Smooth muscle cell of the brain vasculature (primary cell): ENCODE data around the gene SKIC2.
"Not testable (repeated sequence)": the region's sequence is repeated elsewhere in the genome, so short reads cannot be mapped to it uniquely, and the experiment has no call there.

Experiments
- DNase-seq: peaks from one replicate; pipeline ENCODE4 v3.0.0-alpha.2; 2012; ENCODE audit warnings: low read depth, low spot score

The SKIC2 gene

DNA sequence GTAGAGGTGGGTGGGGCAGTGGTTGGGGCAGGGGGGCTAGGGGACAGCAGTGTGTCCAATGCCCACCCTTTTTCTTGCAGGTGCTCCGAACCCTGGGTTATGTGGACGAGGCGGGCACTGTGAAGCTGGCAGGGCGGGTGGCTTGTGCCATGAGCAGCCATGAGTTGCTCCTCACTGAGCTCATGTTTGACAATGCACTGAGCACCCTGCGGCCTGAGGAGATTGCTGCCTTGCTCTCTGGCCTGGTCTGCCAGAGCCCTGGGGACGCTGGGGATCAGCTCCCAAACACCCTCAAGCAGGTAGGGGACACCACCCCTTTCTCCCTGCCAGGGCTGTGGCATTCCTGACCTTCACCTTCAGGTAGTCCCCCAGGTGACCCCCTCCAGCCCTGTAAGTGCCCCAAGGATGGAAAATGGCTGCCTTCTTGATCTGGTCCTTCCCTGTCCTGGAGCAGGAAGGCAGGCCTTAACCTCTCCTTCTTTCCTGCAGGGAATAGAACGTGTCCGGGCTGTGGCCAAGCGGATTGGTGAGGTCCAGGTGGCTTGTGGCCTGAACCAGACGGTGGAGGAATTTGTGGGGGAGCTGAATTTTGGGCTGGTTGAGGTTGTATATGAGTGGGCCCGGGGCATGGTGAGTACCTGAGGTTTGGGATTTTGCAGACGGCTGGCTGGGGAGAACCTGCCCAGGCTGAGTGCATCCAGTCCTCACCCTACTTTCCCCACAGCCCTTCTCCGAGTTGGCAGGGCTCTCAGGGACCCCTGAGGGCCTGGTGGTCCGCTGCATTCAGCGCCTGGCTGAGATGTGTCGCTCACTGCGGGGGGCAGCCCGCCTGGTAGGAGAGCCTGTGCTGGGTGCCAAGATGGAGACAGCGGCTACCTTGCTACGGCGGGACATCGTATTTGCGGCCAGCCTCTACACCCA is 10.1 kb downstream of the SKIC2 start:
- DNase-seq: no peak

DNA sequence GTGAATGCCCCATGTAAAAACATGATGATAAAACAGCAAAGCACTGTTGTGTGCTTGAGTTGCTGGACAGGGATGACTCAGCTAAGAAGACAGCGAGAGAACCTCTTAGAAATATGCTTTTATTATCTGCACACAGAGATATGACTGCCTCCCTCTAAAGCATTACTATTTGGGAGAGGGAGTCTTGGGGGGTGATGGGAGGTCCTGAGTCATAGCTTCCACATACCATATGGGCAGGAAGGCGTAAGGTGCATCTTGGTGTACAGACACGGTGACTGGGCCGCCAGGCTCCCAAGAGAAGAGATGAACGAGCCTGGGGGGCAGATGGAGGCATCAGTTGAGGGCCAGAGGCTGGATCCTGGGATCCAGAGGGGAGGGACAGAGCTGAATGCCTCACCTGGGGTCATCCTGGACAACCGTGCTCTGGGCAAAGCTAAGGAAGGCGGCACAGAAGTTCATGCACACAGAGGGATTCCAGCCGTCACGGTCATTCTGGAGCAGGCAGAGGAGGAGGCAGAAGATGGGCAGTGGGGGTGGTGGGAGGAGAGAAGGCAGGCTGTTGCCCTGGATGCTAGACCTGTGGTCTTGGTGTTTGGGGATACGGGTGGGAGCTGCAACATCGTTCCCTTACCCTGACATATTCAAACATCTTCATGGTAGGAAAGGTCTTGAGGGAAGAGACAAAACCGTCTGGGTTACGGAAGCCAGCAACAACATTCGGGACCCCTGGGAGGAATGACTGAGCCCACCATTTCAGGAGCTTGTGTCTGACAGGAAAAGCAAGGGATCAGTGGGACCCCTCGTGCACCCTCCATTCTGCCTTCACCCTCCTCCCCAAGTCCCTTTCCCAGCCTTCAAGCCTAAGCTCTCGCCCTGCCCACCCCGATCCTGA is 11.0 kb downstream of the SKIC2 start:
- no peak for DNase-seq

DNA sequence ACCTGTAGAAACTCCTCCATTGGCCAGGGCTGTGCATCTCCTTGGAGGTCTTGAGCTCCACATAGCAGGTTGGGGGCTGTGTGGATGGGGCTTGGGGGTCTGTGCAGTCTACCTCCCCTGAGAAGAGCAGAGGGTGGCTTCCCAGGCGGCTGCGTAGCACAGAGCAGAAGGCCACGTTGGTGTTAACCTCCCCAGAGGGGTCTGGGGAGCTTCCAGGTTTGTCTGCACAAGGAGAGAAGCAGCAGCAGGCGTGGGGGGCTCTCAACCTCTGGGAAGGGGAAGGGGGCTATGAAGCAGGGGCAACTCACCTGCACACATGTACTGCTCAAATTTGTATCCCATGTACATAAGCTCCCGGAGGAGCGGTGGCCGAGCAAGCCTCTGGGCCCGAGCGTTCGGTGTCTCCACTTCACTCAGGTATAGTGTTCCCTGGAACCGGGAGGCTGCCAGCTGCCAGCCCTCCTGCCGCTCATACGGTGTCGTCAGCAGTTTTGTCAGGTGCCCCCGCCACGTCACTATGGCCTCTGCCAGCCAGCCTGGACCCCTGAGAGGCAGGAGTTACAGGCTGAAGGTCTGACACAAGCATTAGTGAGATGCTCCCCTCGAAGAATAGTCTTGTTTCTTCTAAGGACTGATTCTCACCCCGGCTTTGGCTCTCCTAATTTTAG is 11.8 kb downstream of the SKIC2 start:
- DNase-seq: no peak

DNA sequence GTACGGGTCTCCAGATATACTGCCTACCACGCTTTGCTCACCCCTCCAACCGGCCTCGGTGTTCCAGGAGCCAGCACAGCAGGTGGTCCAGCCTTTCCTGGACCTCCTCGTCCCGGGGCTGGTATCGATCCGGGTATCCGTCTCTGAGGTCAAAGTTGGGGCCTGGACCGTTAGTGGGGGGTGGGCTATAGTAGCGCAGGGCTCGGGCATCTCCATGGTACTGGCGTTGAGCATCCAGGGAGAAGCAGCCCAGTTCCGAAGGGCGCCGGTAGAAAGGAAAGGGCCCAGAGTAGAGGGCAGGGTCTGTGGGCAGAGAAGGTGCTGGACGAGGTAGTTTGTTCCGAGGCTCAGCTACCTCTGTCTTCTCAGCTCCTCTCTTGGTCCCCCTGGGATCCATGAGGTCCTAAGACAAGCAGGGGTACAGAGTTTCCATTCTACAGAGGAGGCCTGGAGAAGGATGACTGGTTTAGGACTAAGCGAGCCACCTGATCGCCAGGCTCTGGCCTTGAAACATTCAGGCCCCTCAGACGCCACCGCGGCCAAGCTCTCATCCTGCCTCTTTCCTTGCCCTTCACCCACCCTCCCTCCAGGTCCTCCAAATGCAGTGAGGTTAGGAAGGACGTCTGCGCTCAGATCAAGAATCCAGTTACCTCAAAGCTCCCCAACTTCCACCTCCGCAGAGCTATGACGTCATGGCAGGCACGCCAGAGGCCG is 12.5 kb downstream of the SKIC2 start:
- no peak for DNase-seq

DNA sequence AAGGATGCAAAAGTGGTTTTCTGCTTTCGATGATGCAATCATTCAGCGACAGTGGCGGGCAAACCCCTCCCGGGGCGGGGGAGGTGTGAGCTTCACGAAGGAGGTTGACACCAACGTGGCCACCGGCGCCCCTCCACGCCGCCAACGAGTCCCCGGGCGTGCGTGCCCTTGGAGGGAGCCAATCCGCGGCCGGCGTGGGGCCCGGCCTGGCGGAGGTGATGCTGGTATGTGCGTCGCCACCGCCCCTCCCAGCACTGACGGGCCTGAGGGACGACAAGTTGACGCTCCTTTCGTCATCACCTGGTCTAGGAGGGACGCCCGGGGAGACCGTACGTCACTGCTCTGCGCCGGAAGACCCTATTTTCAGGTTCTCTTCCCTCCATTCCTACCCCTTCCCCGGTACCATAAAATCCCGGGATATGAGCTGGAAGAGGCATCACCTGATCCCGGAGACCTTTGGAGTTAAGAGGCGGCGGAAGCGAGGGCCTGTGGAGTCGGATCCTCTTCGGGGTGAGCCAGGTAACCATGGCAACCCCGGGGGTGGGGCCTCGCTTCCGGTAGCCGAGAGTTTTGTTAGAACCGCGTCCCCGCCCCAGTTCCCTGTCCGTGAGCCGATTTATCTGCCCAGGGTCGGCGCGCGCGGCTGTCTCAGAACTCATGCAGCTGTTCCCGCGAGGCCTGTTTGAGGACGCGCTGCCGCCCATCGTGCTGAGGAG is 13.2 kb downstream of the SKIC2 start, which contains the start of gene DXO:
Gene DXO, minus strand, starts transcription at position 146 of the 716 bp plus-strand sequence. CDS start 463 bp downstream, outside the sequence.
- DNase-seq: peak; percentile 97

DNA sequence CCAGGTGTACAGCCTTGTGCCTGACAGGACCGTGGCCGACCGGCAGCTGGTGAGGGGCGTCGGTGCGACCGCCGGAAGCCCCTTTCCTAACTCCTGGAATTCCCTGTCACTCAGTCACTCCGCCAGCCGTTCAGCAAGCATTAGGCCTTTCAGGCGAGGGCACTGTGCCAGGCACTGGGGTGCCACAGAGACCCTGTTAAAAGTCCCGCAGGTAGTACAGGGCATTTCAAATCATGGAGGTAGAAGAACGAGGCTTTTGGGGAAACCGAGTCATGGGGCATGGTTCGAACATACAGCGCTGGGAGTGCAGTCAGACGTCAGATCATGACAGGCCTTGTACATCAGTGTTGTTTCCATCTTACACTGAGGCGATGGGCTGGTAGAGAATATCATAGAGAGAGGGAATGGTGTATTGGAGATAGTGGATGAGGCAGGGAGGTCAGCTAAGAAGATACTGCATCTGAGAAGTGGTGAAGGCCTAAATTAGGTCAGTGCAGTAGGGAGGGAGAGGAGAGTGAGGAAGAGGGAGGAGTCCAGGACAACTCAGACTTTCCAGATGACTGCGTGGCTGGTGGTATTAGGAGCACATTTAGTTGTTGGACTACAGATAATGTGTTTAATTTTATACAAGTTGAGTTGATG is 13.9 kb downstream of the SKIC2 start:
- DNase-seq: no peak

DNA sequence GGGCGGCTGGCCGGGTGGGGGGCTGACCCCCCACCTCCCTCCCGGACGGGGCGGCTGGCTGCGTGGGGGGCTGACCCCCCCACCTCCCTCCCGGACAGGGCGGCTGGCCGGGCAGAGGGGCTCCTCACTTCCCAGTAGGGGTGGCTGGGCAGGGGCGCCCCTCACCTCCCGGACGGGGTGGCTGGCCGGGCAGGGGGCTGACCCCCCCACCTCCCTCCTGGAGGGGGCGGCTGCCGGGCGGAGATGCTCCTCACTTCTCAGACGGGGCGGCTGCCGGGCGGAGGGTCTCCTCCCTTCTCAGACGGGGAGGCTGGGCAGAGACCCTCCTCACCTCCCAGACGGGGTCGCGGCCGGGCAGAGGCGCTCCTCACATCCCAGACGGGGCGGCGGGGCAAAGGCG is 17.1 kb downstream of the SKIC2 start:
- DNase-seq: not testable (repeated sequence)

DNA sequence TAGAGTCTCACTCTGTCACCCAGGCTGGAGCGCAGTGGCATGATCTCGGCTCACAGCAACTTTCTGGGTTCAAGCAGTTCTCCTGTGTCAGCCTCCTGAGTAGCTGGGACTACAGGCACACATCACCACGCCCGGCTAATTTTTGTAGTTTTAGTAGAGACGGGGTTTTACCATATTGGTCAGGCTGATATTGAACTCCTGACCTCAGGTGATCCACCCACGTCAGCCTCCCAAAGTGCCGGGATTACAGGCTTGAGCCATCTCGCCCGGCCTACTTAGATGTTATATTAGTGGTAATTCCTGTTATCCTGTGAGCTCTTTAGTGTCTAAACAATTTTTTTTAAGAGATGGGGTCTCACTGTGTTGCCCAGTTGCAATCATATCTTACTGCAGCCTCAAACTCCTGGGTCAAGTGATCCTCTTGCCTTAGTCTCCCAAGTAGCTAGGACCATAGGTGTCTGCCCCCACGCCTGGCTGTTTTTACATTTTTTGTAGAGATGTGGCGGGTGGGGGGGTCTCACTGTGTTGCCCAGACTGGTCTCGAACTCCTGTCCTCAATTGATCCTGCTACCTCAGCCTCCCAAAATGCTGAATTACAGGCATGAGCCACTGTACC is 18.9 kb downstream of the SKIC2 start:
- no peak for DNase-seq

DNA sequence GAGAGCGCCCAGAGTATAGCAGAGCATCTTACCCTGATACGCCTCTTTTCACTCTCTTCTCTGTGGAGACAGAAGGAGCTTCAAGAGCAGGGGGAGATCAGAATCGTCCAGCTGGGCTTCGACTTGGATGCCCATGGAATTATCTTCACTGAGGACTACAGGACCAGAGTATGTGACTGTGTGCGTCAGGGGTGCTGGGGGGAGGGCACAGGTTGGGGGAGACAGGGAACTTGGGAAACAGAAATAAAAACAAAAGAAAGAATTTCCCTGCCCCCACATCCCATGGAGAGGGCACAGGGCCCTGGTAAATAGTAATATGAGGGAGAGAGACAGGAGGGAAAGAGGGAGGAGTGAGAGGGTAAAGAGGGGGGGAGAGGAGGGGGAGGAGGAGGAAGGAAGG is 19.9 kb downstream of the SKIC2 start:
- no peak for DNase-seq

DNA sequence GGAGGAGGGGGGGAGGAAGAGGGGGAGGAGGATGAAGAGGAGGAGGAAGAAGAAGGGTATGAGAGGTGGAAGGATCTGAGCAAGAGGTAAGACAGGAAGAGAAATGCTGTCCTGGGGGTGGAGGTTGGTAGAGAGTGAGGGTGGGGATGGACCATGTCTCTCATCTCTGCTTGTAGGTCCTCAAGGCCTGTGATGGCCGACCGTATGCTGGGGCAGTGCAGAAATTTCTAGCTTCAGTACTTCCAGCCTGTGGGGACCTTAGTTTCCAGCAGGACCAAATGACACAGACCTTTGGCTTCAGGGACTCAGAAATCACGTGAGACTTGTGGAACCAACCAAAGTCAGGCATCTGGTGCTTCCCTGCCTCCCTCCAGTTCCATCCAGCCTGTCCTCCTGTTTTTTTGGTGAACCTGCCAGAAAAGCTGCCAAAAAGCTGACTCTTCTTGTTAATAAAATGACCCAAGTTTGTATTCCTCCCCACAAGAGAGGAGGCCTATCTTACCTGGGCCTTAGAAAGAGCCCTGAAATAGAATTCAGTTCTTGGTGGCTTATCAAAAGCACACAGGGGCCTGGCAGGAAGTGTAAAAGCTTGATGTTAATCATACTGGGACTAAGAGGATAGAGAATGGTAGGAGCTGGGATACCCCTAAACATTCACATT is 20.4 kb downstream of the SKIC2 start:
- DNase-seq: no peak

DNA sequence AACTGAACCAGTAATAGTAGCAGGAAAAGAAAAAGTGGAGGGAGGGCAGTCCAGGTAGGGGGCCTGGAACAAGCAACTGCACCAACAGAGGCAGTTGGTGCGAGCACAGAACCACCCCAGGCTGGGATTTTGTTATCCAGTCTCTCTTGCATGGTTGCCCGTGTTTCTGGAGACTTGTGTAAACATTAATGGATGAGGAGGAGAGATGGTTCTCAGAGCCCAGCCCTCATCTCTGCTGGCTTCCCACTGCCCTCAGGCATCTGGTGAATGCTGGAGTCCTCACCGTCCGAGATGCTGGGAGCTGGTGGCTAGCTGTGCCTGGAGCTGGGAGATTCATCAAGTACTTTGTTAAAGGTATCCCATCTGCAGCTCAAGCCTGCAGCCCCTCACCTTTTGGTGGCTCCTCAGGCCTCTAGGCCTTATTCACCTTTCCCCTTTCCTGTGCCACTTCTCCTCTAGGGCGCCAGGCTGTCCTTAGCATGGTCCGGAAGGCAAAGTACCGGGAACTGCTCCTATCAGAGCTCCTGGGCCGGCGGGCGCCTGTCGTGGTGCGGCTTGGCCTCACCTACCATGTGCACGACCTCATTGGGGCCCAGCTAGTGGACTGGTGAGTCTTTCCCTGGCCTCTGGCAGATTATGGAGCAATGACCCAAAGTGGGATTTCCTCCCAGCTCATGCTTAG is 21.4 kb downstream of the SKIC2 start:
- DNase-seq: not testable (repeated sequence)

DNA sequence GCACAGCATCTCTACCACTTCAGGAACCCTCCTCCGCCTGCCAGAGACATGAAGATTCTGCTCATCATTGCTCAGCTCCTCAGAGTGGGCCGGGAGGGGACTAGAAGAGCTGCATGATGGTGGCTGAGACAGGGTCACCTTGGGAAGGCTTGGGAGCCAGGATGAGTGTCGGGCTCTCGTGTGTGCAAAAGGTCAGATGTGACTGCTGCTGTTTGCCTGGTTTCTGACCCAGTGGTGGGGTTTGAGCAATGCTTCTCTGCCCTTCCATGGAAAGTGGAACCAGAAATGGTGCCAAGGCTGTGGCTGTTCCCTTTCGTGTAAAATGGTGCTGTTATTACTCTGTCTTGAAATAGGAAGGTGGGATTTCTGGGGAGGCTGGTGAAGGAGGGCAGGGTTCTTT is 22.0 kb downstream of the SKIC2 start:
- DNase-seq: not testable (repeated sequence)

DNA sequence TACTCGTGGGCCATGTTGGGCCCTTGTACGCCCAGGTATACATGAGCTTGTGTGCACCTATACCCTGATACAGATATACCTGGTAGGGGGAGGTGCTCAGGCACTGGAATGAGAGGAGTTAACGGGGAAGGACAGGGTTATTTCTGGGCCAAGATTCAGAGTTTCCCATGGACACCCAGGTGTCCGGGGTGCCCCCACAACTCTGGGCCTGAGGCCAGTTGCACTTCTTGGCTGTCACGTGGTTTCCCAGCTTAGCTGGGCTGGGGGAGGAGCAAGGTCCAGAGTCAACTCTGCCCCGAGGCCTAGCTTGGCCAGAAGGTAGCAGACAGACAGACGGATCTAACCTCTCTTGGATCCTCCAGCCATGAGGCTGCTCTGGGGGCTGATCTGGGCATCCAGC is 22.8 kb downstream of the SKIC2 start, which contains the start of gene C4A:
Gene C4A, plus strand, starts transcription at position 314 of the 400 bp plus-strand sequence. Its CDS starts 51 bp downstream, at position 365.
- DNase-seq: not testable (repeated sequence)

DNA sequence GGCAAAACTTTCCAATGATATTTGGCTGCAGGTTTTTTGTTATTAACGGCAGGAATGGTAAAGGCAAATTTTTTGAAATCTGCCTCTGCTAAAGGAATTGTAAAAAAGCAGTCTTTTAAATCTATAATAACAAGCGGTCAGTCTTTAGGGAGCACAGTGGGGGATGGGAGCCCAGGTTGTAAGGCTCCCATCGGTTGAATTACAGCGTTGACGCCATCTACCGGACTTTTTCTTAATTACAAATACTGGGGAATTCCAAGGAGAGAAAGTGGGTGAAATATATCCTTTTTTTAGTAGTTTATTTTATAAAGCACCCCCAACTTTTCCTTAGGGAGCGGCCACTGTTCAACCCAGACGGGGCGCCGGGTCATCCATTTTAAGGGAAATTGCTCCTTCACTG is 30.4 kb downstream of the SKIC2 start:
- not testable (repeated sequence) for DNase-seq

DNA sequence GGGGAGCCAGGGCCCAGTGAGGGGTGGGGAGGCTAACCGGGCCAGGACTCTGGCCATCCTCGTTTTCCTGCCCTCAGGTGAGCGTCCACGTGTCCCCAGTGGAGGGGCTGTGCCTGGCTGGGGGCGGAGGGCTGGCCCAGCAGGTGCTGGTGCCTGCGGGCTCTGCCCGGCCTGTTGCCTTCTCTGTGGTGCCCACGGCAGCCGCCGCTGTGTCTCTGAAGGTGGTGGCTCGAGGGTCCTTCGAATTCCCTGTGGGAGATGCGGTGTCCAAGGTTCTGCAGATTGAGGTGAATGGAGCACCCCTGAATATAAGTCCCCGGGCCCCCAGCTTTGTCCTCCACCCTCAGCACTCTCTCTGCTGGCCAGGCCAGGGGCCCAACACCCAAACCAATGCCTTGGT is 35.4 kb downstream of the SKIC2 start:
- DNase-seq: not testable (repeated sequence)

DNA sequence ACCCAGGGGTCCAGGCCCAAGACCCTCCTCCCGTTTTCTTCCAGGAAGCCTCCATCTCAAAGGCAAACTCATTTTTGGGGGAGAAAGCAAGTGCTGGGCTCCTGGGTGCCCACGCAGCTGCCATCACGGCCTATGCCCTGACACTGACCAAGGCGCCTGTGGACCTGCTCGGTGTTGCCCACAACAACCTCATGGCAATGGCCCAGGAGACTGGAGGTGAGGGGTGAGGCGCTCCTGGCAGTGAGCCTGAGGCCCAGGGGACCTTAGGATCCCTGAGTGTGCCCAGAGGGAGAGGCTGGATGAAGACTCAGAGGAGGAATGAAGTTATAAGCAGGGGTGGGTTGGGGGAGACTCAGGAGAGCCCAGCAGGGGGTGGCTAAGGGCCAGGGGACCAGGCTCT is 37.4 kb downstream of the SKIC2 start:
- not testable (repeated sequence) for DNase-seq

DNA sequence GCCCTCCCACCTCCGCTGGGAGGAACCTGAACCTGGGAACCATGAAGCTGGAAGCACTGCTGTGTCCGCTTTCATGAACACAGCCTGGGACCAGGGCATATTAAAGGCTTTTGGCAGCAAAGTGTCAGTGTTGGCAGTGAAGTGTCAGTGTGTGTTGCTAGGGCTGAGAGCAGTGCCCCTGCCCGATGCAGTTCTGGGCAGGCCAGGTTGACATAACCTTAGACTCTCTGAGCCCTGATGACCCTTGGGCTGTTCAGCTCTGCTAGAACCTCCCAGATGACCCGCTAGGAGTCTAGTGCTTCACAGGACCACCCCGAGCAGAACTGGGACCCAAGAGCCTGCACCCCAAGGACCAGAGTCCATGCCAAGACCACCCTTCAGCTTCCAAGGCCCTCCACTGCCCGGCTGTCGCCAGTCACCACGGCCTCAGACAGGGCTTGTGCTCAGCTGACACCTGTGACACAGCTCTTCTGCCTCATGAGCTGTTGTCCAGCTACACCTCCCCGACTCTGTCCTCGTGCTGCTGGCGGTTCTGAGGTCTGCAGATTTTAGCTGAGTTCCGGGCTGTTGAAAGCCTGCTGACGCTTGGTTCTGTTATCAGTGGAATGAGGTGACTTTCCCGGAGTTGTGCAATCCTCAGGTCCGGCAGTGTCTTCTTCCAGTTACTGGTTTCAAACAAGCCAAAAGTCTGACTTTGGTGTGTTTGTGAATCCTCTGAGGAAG is 43.7 kb downstream of the SKIC2 start:
- not testable (repeated sequence) for DNase-seq

DNA sequence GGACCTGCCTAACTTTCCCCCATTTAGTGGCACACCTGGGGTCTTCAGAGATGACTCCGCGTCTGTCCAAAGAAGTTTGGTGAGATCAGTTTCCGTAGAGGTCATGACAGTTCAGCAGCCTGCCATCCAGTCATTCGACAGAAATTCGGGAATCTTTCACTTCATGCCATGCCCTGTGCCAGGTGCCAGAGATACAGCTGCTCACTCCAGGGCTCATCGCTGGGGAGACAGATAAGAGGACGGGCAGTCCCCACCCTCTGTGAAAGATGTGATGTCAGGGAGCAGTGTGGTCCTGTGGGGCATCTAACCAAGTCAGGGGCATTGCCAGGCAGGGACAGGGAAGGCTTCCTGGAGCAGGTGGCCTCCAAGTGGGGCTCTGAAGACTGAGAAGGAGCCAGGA is 44.3 kb downstream of the SKIC2 start:
- not testable (repeated sequence) for DNase-seq
